T-helper 2 cell treated with Interferon-gamma antibody and Interleukin-4, amounts not matched to agents 100 ng/mL and 5 ng/mL, for 36 hours (primary cell): ENCODE results near the gene CYB5B. TPM values are rescaled to one million over a fixed set of nuclear protein-coding genes. Genes with fewer than 3 reads are reported as not detected.
"Not testable (repeated sequence)": the region's sequence is repeated elsewhere in the genome, so short reads cannot be mapped to it uniquely, and the experiment has no call there.

Source experiments
- intact Hi-C: fragments of 100-400 bp; cut with micrococcal nuclease; formaldehyde crosslinking; loops from one replicate; pipeline ENCODE4 v1.15.1; 2023
- total RNA-seq: library from RNA; stranded (reverse); gene quantifications from 2 replicates; pipeline ENCODE4 v1.2.3, GENCODE V29; 2022

The CYB5B gene
- total RNA-seq, 1 donor from 2014 or later = 177 TPM

DNA sequence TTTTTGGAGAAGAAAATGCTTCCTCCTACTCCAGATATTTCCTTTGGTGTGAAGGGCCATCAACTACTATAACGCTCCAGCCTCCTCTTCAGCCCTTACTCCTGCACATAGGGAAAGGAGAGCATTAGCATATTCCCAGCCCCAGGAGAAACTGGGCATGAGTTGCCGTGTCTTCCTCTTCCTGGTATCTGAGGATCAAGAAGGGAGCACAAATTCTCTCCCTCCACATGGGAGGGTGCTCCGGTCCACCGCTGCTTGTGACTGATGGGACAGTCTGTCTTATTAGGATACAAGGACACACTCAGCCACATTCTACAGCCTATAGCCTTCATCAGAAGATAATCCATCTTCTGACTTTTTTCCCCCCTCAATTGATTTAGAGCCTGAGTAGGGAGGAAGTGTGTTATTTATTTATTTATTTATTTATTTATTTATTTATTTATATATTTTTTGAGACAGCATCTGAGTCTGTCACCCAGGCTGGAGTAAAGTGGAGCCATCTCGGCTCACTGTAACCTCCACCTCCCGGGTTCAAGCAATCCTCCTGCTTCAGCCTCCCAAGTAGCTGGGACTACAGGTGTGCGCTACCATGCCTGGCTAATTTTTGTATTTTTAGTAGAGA is 16.6 kb upstream of the CYB5B start:
- intact Hi-C loops = no loop called here

- intact Hi-C loops = no loop called here
Observed at GRCh38 chr16:69408475-69408874, 15.9 kb upstream of the CYB5B start.

GRCh38 chr16:69410219-69410990 is 14.0 kb upstream of the CYB5B start:
- intact Hi-C loops = no loop called here

DNA sequence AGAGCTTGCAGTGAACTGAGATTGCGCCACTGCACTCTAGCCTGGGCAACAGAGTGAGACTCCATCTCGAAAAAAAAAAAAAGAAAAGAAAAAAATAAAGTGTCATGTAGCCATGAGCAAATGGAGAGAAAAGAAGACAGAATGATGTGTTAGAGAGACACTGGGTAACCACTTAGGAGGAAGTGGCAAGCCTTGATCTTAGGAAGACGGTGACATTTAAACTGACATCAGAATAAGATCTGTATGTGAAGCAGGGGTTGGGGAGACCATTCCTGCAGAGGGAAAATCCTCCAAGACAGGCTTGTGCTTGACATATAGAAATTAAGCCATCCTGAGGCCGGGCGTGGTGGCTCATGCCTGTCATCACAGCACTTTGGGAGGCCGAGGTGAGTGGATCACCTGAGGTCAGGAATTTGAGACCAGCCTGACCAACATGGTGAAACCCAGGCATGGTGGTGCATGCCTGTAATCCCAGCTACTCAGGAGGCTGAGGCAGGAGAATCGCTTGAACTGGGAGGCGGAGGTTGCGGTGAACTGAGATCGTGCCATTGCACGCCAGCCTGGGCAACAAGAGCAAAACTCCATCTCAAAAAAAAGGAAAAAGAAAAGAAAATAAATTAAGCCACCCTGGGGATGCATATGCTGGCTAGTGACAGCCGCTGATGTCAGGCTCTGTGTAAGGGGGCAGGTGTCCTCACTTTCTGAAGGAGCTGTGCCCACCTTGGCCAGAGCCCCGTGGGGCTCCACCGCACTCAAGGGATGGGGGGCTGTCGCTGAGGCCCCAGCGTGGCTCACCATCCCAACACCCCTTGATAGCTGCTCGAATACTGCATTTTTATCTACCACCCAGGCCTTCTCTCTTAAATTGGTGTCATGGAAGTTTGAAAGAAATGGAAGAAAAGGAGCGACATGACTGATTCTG is 13.1 kb upstream of the CYB5B start:
- intact Hi-C loops = no loop called here

DNA sequence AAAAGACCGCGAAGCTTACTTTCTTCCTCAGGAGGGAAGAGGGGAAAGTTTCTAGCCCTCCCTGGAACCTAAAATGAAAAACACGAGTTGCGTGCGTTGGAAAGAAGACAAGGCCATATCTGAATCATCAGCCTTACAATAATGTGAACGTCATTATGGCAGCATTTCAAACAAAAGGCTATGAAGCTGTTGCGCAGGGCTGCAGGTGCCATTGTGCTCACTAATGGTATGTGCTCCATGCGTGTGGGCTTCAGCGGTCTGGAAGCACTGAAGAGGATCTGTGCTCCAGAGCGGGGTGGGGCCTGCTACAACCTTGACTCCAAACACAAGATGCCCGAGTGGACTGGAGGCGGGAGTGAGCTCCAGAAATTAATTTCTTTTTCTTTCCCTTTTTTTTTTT is 12.1 kb upstream of the CYB5B start:
- intact Hi-C loops = no loop called here

- intact Hi-C loops = no loop called here
Observed at GRCh38 chr16:69413045-69413664, 11.3 kb upstream of the CYB5B start.

DNA sequence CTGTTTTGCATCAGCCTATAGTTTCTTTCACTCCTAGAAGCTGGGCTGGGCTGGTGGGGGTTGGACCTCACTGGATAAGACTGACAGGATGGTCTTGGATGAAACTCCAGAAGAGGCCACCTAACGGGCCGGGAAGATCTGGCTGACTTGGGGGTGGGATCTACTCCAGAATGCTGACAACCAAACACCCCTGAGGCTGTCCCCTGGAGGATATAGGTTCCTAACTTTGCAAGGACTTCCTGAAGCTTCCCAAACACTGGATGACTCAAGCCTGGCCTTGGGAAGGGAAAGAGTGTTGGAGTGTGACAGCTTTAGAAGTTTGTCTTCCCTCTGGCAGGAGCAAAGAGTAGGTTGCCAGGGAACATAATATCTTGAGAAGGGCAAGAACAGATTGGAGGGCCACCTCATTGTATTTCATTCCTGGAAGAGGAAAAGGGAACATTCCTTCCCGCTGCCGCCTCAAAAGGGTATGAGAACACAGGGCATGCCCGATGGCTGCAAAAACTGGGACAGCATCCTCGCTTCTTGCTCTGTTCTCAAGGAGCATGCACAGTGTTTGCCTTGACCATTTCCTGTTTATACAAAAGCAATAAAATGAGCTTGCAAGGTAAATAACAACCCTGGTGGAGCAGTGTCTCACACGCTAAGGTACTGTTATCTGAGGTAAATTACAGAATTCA is 6.8 kb upstream of the CYB5B start:
- intact Hi-C loops = no loop called here

DNA sequence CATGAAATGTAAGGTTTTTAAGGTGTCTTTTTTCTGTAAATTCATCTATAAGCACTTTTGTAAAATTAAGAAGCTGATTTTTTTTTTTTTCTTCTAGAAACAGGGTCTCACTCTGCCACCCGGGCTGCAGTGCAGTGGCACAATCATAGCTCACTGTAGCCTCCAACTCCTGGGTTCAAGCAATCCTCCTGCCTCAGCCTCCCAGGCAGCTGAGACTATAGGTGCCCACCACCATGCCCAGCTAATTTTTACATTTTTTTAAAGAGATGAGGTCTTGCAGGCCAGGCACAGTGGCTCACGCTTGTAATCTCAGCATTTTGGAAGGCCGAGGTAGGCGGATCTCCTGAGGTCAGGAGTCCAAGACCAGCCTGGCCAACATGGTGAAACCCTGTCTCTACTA is 4.5 kb upstream of the CYB5B start:
- intact Hi-C loops = no loop called here

DNA sequence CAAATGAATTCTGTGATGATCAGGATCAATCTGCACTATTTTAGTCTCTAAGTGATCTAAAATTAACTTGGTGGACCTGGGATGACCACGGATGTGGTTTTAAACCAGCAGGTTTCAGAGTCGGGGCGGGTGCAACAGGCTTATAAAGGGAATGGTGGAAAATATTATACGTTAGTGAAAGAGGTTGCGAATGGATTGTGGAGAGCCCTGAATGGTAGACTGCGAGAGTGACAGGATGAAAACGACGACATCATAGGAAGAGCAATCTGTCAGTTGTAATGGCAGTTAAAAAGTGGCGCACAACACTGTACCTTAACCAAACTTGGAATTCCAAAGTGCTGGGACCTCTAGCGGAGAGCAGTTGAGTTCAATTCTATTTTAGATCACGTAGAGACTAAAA is 1.2 kb upstream of the CYB5B start:
- intact Hi-C loops = no loop called here

GRCh38 chr16:69424935-69425784 is 741 bp downstream of the CYB5B start:
- intact Hi-C loops = loop anchor here (1.0 to 2.0 kb wide), 6 partner anchors 19 to 140 kb away; partner anchors contain the start of genes NFAT5, PDF, TERF2 and VPS4A

DNA sequence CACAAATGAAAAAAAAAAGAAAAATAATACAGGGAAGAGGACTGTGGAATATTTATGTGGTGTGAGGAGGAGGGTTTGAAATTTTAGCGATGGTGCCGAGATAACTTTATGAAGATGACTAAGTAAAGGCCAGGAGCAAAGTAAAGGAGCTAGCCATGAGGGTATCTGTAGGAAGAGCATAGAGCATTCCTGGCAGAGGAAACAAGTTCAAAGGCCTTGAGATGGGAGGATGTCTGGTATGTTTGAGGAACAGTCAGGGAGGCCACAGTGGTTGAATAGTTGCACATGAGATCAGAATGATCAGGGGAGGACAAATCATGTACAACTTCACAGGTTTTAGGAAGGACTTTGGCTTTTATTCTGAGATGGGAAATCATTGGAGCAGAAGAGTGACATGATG is 4.2 kb downstream of the CYB5B start:
- intact Hi-C loops = no loop called here

DNA sequence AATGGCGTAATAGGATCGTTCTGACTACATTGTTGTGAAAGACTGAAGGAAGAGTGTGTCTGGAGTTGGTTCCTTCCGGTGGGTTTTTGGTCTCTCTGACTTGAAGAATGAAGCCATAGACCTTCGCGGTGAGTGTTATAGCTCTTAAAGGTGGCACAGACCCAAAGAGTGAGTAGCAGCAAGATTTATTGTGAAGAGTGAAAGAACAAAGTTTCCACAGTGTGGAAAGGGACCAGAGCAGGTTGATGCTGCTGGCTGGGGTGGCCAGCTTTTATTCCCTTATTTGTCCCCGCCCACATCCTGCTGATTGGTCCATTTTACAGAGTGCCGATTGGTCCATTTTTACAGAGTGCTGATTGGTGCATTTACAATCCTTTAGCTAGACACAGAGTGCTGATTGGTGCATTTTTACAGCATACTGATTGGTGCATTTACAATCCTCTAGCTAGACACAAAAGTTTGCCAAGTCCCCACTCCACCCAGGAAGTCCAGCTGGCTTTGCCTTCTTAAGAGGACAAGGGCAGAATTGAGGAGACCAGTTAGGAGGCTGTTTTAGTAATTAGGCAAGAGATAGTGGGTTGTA is 4.7 kb downstream of the CYB5B start:
- intact Hi-C loops = not testable (repeated sequence)

DNA sequence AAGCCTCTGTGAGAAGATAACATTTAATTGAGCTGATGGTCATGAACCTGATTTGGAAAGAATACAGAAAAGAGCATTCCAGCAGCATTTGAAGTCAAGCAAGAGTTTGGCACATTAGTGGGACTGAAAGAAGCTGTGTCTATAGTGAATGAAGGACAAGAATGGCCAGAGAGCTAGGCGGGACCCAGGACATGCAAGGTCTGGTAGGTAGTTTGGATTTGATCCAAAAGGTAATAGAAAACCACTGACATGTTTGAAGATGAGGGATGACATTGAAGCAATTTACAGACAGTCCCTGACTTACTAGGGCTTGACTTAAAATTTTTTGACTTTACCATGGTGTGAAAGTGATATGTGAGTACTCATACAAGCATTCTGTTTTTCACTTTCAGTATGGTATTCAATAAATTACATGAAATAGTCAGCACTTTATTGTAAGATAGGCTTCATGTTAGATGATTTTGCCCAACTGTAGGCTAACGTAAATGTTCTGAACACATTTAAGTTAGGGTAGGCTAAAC is 7.6 kb downstream of the CYB5B start:
- intact Hi-C loops = no loop called here

DNA sequence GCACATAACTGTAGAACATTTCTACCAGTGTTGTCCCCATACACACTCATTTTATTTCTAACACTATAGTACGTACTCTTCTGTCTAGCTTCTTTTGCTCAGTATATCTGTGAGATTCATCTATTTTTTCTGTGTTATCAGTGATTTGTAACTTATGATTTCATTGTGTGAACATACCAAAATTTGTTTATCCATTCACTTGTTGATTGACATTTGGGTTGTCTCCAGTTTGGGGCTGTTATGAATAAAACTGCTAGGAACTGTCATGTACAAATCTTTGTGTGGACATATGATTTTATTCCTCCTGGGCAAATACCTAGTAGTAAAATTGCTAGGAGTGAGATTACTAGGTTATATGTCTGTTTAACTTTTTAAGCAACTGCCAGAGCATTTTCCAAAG is 9.6 kb downstream of the CYB5B start:
- intact Hi-C loops = no loop called here

DNA sequence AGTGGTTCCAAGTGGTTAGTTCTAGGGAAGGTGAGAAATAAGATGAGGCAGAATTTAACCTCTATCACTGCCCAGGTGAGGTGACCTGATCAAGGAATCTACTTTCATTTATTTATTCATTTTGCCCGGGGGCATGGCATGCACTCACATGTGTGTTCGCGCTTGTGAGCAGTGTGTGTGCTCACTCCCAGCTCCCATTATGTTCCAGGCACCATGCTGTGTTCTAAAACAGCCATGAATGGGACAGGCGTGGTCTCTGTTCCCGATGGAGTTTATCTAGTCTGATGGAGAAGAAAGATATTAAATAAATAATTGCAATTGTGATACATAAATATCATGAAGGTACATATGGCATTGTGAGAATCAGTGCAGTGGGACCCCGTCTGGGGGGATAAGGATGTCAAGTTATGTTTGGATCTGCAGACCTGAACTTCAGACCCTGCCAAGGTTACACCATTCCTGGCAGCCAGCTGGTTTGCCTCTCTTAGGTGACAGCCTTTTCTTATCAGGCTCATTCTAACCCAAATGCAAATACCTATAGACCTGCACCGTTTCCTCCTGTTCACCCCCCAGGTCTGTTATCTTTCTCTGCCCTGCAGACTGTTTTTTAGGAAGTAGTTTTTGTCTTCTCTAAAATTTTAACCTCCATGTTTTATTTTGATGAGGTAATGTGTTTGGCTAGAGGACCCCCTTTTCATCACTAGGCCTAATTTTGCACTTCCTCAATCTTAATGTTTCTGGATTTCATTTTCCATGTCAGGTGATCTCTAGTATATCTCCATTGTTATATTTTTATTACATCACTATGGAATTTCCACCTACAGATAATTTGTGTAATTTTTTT is 11.8 kb downstream of the CYB5B start:
- intact Hi-C loops = no loop called here

DNA sequence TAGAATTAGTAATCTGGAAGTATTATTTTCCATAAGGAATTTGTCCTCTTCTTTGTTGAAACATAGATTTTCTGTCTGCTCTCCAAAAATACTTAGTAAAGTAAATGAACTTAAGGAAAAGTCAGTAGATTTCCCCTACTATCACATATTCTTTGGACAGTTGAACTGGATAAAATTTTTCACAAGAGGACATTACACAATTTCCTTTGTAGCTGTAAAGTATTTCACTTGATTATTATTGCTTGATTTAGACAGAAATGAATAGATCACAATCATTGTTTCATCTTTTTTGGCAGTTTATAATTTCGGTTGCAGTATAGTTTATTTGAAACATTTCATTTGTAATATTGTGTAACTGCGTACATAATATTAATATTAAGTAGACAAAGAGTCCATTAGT is 12.5 kb downstream of the CYB5B start:
- intact Hi-C loops = no loop called here

- intact Hi-C loops = no loop called here
Observed at GRCh38 chr16:69438465-69438864, 14.0 kb downstream of the CYB5B start.

- intact Hi-C loops = no loop called here
Observed at GRCh38 chr16:69440250-69440649, 15.8 kb downstream of the CYB5B start.
